Prostate gland (tissue), 2 donors: ENCODE measurements around the gene KCTD1. TPM values are rescaled to one million over a fixed set of nuclear protein-coding genes. Genes with fewer than 3 reads are reported as not detected.

ENCODE experiments used
- DNase-seq: peaks from one replicate; pipeline ENCODE4 v3.0.0-alpha.2; 2019; ENCODE audit warnings: low spot score
- H3K27ac ChIP-seq, 2 donors: fragments of 200-600 bp; sonication (generic); 2 replicates each; pipeline ENCODE4 v1.5.1; 2017 to 2019
- H3K27me3 ChIP-seq: fragments of 200-600 bp; sonication (generic); replicated peaks from 2 replicates; pipeline ENCODE4 v1.5.1; 2019; ENCODE audit not compliant: insufficient read depth
- H3K36me3 ChIP-seq, 2 donors: fragments of 200-600 bp; sonication (generic); 1 replicate in 1 of 2; 2 replicates in 1 of 2; pipeline versions ENCODE4 v1.5.1 to v1.8.1; 2017 to 2019
- H3K4me1 ChIP-seq: fragments of 200-600 bp; sonication (generic); replicated peaks from 2 replicates; pipeline ENCODE4 v1.5.1; 2019
- H3K4me3 ChIP-seq, 2 donors: fragments of 200-600 bp; sonication (generic); 2 replicates each; pipeline ENCODE4 v1.5.1; 2017 to 2019
- H3K9me3 ChIP-seq: fragments of 200-600 bp; sonication (generic); 2 replicates; pipeline ENCODE4 v1.5.1; 2017
- CTCF ChIP-seq, 4 experiments: fragments of 200-600 bp in 2 of 4; fragments of 450-650 bp in 2 of 4; sonication (generic) in 2 of 4; IDR thresholded peaks; 1 replicate in 3 of 4; 2 replicates in 1 of 4; pipeline ENCODE4 v1.5.1; 2016 to 2019; ENCODE audit warnings: antibody characterized with exemption in 4 of 4, mild to moderate bottlenecking in 2 of 4, moderate library complexity in 2 of 4
- POLR2A ChIP-seq: fragments of 450-650 bp; IDR thresholded peaks from one replicate; pipeline ENCODE4 v1.6.1; 2016; ENCODE audit warnings: antibody characterized with exemption, mild to moderate bottlenecking
- POLR2AphosphoS5 ChIP-seq: sonication (generic); formaldehyde crosslinking; IDR thresholded peaks from one replicate; pipeline ENCODE4 v1.6.1; 2017; ENCODE audit warnings: antibody characterized with exemption
- WGBS: methylation state at CpG from one replicate; pipeline ENCODE4 v1.1.5; 2018; 5-methylcytosine and 5-hydroxymethylcytosine counted together
- intact Hi-C: fragments of 100-400 bp; cut with DNase I; formaldehyde crosslinking; loops from one replicate; pipeline ENCODE4 v1.14.2; 2022
- total RNA-seq, 2 donors: library from RNA; depleted of rRNA; stranded (reverse); fragments of >200 nt; gene quantifications; one replicate each; pipeline ENCODE4 v1.1.0, GENCODE V29; 2016

KCTD1 gene
- total RNA-seq, 2 donors from 2014 or later: 24.7 to 40.5 TPM

- Histone ChIP-seq H3K9me3 (no peaks in the 10 kb centered on the region), H3K4me1 (no peaks in the 10 kb centered on the region), H3K27ac (no peak overlapping the region), H3K4me3 (no peak overlapping the region), H3K27me3 (no peaks in the 10 kb centered on the region), H3K36me3 (no peaks in the 10 kb centered on the region)
- DNase-seq: no peak
- intact Hi-C loops: loop anchor here (10.0 kb wide), 1 partner anchor 366 kb away; no protein-coding TSS in a partner anchor
- TF ChIP-seq POLR2A: no peak
- TF ChIP-seq POLR2AphosphoS5: no peak
- WGBS: 90% methylated on average over 8 of the region's 8 CpGs
Measured at GRCh38 chr18:26450989-26451682, 97.2 kb downstream of the KCTD1 start.

- 29% methylated on average over 8 of the region's 8 CpGs for WGBS
- H3K9me3 ChIP-seq: no peaks in the 10 kb centered on the region
- no peak overlapping the region for H3K4me3 ChIP-seq
- H3K27me3 ChIP-seq: no peaks in the 10 kb centered on the region
- intact Hi-C loops: no loop called here
- peak overlapping the region; percentile 60 to 78 for H3K27ac ChIP-seq
- DNase-seq: no peak
- TF ChIP-seq POLR2AphosphoS5 (peak; percentile 69), POLR2A (no peak)
- no peaks in the 10 kb centered on the region for H3K36me3 ChIP-seq
- no peaks in the 10 kb centered on the region for H3K4me1 ChIP-seq
Measured at GRCh38 chr18:26448714-26449159, 99.6 kb downstream of the KCTD1 start.

- no peak for DNase-seq
- H3K4me3 ChIP-seq: no peak overlapping the region
- intact Hi-C loops: no loop called here
- H3K9me3 ChIP-seq: no peaks in the 10 kb centered on the region
- no peak overlapping the region for H3K27ac ChIP-seq
- TF ChIP-seq CTCF (IDR thresholded peaks at IDR 0.05): no peak
- TF ChIP-seq POLR2AphosphoS5: no peak
- no peak for TF ChIP-seq POLR2A
- peaks cover 4% of the 10 kb centered on the region for H3K4me1 ChIP-seq
- H3K36me3 ChIP-seq: no peaks in the 10 kb centered on the region
- no peaks in the 10 kb centered on the region for H3K27me3 ChIP-seq
Measured at GRCh38 chr18:26443853-26444252, 104.5 kb downstream of the KCTD1 start.

GRCh38 chr18:26442126-26442525, 106.2 kb downstream of the KCTD1 start:
- H3K27ac ChIP-seq: peak overlapping the region in 1 of 2 donors; percentile 37
- H3K4me1 ChIP-seq: peaks cover 4% of the 10 kb centered on the region
- H3K27me3 ChIP-seq: no peaks in the 10 kb centered on the region
- no peaks in the 10 kb centered on the region for H3K9me3 ChIP-seq
- H3K4me3 ChIP-seq: no peak overlapping the region
- no peak for DNase-seq
- intact Hi-C loops: no loop called here
- TF ChIP-seq POLR2A: no peak
- no peak for TF ChIP-seq POLR2AphosphoS5
- no peak for TF ChIP-seq CTCF (IDR thresholded peaks at IDR 0.05)
- 17% methylated on average over 3 of the region's 3 CpGs for WGBS
- no peaks in the 10 kb centered on the region for H3K36me3 ChIP-seq

- 22% methylated on average over 8 of the region's 8 CpGs for WGBS
- peaks cover 4% of the 10 kb centered on the region for H3K4me1 ChIP-seq
- TF ChIP-seq CTCF (IDR thresholded peaks at IDR 0.05): no peak
- TF ChIP-seq POLR2AphosphoS5: peak; percentile 81
- no peaks in the 10 kb centered on the region for H3K9me3 ChIP-seq
- peak; percentile 27 for DNase-seq
- H3K27me3 ChIP-seq: no peaks in the 10 kb centered on the region
- peak overlapping the region; percentile 21 to 37 for H3K27ac ChIP-seq
- H3K4me3 ChIP-seq: no peak overlapping the region
- intact Hi-C loops: no loop called here
- H3K36me3 ChIP-seq: no peaks in the 10 kb centered on the region
Measured at GRCh38 chr18:26440644-26441043, 107.7 kb downstream of the KCTD1 start.

- TF ChIP-seq POLR2A (no peak), POLR2AphosphoS5 (no peak), CTCF (IDR thresholded peaks at IDR 0.05) (no peak)
- Histone ChIP-seq H3K27ac (no peak overlapping the region), H3K36me3 (no peaks in the 10 kb centered on the region), H3K9me3 (no peaks in the 10 kb centered on the region), H3K4me3 (no peak overlapping the region), H3K27me3 (no peaks in the 10 kb centered on the region), H3K4me1 (peaks cover 4% of the 10 kb centered on the region)
- 92% methylated on average over 4 of the region's 4 CpGs for WGBS
- DNase-seq: no peak
- intact Hi-C loops: no loop called here
Measured at GRCh38 chr18:26439537-26439936, 108.8 kb downstream of the KCTD1 start.
